MG63 (cell line): ENCODE data around the gene PACS2. TPM values are rescaled to one million over a fixed set of nuclear protein-coding genes. Genes with fewer than 3 reads are reported as not detected.

Source experiments
- DNase-seq: peaks from one replicate; pipeline ENCODE4 v3.0.0-alpha.2; 2020
- H3K27me3 ChIP-seq: fragments of 250-450 bp; sonication (Bioruptor Pico); 2 replicates; pipeline ENCODE4 v1.5.1; 2020; ENCODE audit warnings: mild to moderate bottlenecking, moderate library complexity
- H3K36me3 ChIP-seq: fragments of 250-450 bp; sonication (Bioruptor Pico); 2 replicates; pipeline ENCODE4 v1.5.1; 2020; ENCODE audit warnings: mild to moderate bottlenecking, moderate library complexity
- H3K4me3 ChIP-seq: fragments of 250-450 bp; sonication (Bioruptor Pico); 2 replicates; pipeline ENCODE4 v1.5.1; 2020; ENCODE audit warnings: mild to moderate bottlenecking, moderate library complexity
- H3K9me3 ChIP-seq: fragments of 250-450 bp; sonication (Bioruptor Pico); 2 replicates; pipeline ENCODE4 v1.5.1; 2020; ENCODE audit warnings: mild to moderate bottlenecking, moderate library complexity
- total RNA-seq: library from RNA; depleted of rRNA; stranded (reverse); fragments of >200 nt; shearing (Covaris generic); gene quantifications from 2 replicates; pipeline ENCODE4 v1.2.3, GENCODE V29; 2014; ENCODE audit warnings: low replicate concordance

The PACS2 gene
- total RNA-seq, 1 experiment from 2014 or later: 18.6 TPM

DNA sequence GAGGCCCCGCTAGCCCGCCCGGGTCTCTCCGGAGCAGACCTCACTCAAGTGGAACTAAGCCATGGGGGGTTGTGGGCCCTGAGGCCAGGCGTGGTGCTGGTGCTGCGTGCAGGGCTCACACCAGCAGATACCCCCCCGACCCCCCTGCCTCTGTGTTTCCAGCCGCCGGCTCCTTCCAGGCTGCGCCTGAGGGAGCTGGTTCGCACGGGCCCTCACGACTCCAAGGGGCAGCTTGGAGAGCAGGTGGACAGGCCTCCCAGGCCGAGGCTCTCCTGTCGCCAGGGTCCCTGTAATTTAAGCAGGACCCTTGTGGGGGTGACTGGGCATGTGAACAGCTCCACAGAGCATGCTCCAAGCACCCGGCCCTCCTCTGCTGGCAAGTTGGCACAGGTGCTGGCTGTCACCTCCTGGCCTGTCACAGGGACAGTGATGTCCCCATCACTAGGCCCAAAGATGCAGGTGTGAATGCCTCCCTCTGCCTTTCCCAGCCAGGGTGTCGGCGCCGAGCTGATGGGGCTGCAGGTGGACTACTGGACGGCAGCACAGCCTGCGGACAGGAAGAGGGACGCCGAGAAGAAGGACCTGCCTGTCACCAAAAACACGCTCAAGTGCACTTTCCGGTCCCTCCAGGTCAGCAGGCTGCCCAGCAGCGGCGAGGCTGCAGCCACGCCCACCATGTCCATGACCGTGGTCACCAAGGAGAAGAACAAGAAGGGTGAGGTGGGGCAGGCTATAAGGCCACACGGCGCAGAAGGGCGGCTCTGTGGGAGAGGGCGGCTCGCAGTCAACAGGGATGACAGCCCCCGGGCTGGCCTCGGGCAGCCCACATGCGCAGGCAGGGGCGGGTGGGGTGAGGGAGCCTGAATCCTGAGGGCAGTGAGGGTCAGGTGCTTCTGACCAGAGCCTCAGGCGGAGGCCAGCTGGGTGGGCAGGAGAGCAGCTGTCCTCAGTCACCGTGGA lies 77.9 kb downstream of the PACS2 start:
- no peak for DNase-seq

DNA sequence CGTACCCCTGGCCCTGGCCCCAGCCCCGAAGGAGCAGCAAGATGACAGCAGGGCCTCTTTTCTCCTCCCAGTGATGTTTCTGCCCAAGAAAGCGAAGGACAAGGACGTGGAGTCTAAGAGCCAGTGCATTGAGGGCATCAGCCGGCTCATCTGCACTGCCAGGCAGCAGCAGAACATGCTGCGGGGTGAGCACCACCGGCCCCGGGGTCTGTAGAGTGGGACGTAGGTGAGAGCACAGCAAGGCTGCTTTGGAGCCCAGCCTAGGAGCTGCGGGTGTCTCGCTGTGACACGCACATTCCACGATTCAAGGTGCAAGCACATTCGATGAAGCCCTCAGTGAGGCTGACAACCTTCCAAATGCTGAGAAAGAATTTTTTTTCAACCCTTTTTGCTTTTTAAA lies 78.6 kb downstream of the PACS2 start:
- Histone ChIP-seq H3K4me3 (no peak overlapping the region), H3K9me3 (no peaks in the 10 kb centered on the region), H3K27me3 (no peaks in the 10 kb centered on the region), H3K36me3 (no peaks in the 10 kb centered on the region)
- DNase-seq: no peak

More for the DNA sequence above, 77.9 kb downstream of the PACS2 start:
- Histone ChIP-seq H3K4me3 (no peak overlapping the region), H3K27me3 (no peaks in the 10 kb centered on the region), H3K36me3 (no peaks in the 10 kb centered on the region), H3K9me3 (no peaks in the 10 kb centered on the region)

DNA sequence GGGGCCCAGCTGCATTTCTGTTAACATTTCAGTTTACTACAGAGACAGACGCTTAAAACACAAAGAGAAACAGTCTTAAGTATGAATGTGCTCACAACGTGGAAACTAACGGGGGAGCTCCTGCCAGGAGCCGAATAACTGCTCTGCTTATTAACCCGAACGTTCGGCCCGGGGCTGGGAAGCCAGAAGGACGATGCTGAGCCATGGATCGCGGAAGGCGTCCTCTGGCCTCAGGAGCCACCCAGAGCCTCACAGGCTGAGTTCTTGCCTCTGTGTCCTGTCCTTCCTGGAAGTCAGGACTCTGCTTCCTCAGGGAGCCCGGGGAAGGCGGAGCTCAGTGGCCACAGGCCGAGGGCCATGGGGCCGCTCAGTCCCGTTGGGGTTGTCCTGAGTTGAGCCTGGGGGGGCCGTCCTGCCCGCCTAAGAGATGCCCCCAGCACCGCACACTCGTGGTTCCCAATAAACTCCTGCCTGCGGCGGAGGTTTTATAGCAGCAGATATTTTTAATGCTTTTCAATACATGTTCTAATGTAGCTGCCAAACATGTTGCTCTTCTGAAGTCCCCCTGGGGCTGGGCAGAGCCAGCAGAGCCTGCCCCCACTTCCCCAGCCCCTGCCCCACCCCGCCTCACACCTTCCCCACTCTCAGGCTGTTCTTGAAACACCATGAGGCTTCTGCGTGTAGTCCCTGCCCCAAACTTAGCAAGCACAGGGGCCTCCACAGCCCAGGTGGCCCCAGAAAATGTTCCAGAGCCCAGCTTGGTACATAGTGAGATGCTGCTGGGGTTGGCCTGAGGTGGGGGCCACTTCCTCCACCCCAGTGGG lies 80.4 kb downstream of the PACS2 start:
- DNase-seq: no peak
- H3K9me3 ChIP-seq: no peaks in the 10 kb centered on the region
- H3K36me3 ChIP-seq: peaks cover 8% of the 10 kb centered on the region
- H3K4me3 ChIP-seq: no peak overlapping the region
- H3K27me3 ChIP-seq: no peaks in the 10 kb centered on the region

GRCh38 chr14:105395538-105395854 lies 80.9 kb downstream of the PACS2 start:
- Histone ChIP-seq H3K4me3 (no peak overlapping the region), H3K27me3 (no peaks in the 10 kb centered on the region), H3K36me3 (peaks cover 8% of the 10 kb centered on the region), H3K9me3 (no peaks in the 10 kb centered on the region)
- DNase-seq: no peak

GRCh38 chr14:105397350-105397931 lies 82.9 kb downstream of the PACS2 start:
- Histone ChIP-seq H3K27me3 (no peaks in the 10 kb centered on the region), H3K4me3 (peak overlapping the region; percentile 73; the same call in 1 of the 2 replicates), H3K9me3 (no peaks in the 10 kb centered on the region), H3K36me3 (peaks cover 13% of the 10 kb centered on the region)
- DNase-seq: no peak

GRCh38 chr14:105398044-105398725 lies 83.6 kb downstream of the PACS2 start, which contains the start of gene TEX22:
TEX22 (plus strand) TSS chr14:105398538; CDS start chr14:105399341, 803 bp downstream.
- Histone ChIP-seq H3K27me3 (no peaks in the 10 kb centered on the region), H3K4me3 (peak within 1 kb of the TSS; percentile 73), H3K9me3 (no peaks in the 10 kb centered on the region), H3K36me3 (peaks cover 13% of the 10 kb centered on the region)
- peak; percentile 75 for DNase-seq

GRCh38 chr14:105398726-105399465 lies 84.3 kb downstream of the PACS2 start:
- peak; percentile 49 for DNase-seq
- H3K9me3 ChIP-seq: no peaks in the 10 kb centered on the region
- H3K27me3 ChIP-seq: no peaks in the 10 kb centered on the region
- H3K4me3 ChIP-seq: peak overlapping the region; percentile 73
- H3K36me3 ChIP-seq: peaks cover 13% of the 10 kb centered on the region

GRCh38 chr14:105399466-105399775 lies 84.9 kb downstream of the PACS2 start:
- no peaks in the 10 kb centered on the region for H3K9me3 ChIP-seq
- peaks cover 13% of the 10 kb centered on the region for H3K36me3 ChIP-seq
- no peak for DNase-seq
- H3K27me3 ChIP-seq: no peaks in the 10 kb centered on the region
- peak overlapping the region; percentile 73 for H3K4me3 ChIP-seq

- H3K4me3 ChIP-seq: no peak overlapping the region
- DNase-seq: no peak
- peaks cover 13% of the 10 kb centered on the region for H3K36me3 ChIP-seq
- no peaks in the 10 kb centered on the region for H3K27me3 ChIP-seq
- H3K9me3 ChIP-seq: no peaks in the 10 kb centered on the region
These were observed 85.5 kb downstream of the PACS2 start for GRCh38 chr14:105400016-105400415.

GRCh38 chr14:105401699-105402098 lies 87.2 kb downstream of the PACS2 start:
- no peaks in the 10 kb centered on the region for H3K9me3 ChIP-seq
- no peaks in the 10 kb centered on the region for H3K27me3 ChIP-seq
- DNase-seq: no peak
- H3K4me3 ChIP-seq: no peak overlapping the region
- peaks cover 13% of the 10 kb centered on the region for H3K36me3 ChIP-seq

- no peak for DNase-seq
- H3K36me3 ChIP-seq: no peaks in the 10 kb centered on the region
- no peaks in the 10 kb centered on the region for H3K27me3 ChIP-seq
- H3K4me3 ChIP-seq: no peak overlapping the region
- H3K9me3 ChIP-seq: no peaks in the 10 kb centered on the region
These were observed 94.0 kb downstream of the PACS2 start for GRCh38 chr14:105408592-105408991.

DNA sequence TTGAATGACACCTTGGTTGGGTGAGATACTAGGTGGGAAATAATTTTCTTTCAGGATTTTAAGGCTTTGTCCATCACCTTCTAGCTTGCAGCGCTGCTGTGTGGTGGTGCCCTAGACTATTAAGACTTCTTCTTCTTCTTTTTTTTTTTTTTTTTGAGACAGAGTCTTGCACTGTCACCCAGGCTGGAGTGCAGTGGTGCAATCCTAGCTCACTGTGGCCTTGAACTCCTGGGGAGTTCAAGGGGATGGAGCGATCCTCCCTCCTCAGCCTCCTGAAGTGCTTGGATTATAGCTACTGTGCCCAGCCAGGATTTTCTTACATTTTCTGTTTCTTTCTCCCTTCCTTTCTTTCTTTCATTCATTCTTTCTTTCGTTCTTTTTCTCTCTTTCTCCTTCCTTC lies 94.8 kb downstream of the PACS2 start:
- no peak for DNase-seq
- Histone ChIP-seq H3K36me3 (no peaks in the 10 kb centered on the region), H3K9me3 (no peaks in the 10 kb centered on the region), H3K27me3 (no peaks in the 10 kb centered on the region), H3K4me3 (no peak overlapping the region)

DNA sequence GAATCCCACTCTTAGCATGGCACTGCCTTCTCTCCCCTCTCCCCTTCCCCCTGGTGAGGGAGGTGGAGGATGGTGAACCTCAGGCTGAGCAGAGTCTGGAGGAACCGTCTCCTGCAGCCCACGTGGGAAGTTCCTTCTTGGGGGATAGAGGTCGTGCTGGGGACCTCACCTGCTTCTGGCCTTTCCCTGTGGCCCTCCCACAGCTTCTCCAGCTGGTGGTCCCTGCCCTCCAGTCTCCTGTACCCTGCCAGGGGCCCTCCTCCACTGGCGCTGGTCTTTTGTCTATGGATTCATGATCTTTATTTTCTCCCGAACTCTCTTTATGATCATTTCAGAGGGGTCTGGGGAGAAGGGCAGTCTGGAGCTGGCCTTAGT lies 96.1 kb downstream of the PACS2 start:
- Histone ChIP-seq H3K9me3 (no peaks in the 10 kb centered on the region), H3K27me3 (no peaks in the 10 kb centered on the region), H3K4me3 (no peak overlapping the region), H3K36me3 (no peaks in the 10 kb centered on the region)
- DNase-seq: no peak

- Histone ChIP-seq H3K4me3 (no peak overlapping the region), H3K27me3 (no peaks in the 10 kb centered on the region), H3K36me3 (no peaks in the 10 kb centered on the region), H3K9me3 (no peaks in the 10 kb centered on the region)
- no peak for DNase-seq
These were observed 96.7 kb downstream of the PACS2 start for GRCh38 chr14:105411017-105411941.
